Heart left ventricle (tissue), 13 donors: Measurements from ENCODE around the gene PTCD3.

Experiments used
- CTCF ChIP-seq, 12 donors: fragments of 200-600 bp; sonication (generic) in 4 of 12; IDR thresholded peaks; one replicate each; pipeline versions ENCODE4 v1.5.0 to v1.8.0; 2018 to 2022; ENCODE audit warnings: antibody characterized with exemption in 12 of 12, mild to moderate bottlenecking in 5 of 12
- POLR2A ChIP-seq, 2 donors: fragments of 450-650 bp; IDR thresholded peaks; one replicate each; pipeline ENCODE4 v1.6.1; 2017; ENCODE audit warnings: antibody characterized with exemption in 2 of 2, mild to moderate bottlenecking in 2 of 2, moderate library complexity in 2 of 2
- donor health status: ischemic (EF 13 %, LVEDD 7.1; RV severe dilation, severe dysfunction).
- donor health status: DM: no; HTN: yes; CAD: no.
- donor health status: DM: no; HTN: no; CAD: no.
- donor health status: ischemic (EF 25% LVEDD 6.9; RV normal size, moderate dysfunction).
- donor health status: ischemic (EF 25% LVEDD 5.7; RV mildly dilated, moderate dysfunction).
- donor health status: ischemic (EF 35%, LVEDD 5.7; RV mildly dilated, moderate dysfunction).
- donor health status: nonischemic (EF 11% LVEDD 7.7; RV severe dilation, severe dysfunction).
- donor health status: DM: yes; HTN: yes; CAD: no.
- donor health status: PGD.
- donor health status: ischemic (EF 29% LVEDD 5.4; RV normal size, mild dysfunction).
- donor health status: nonischemic (EF 23%, LVEDD 6.1; RV moderate dilation, normal function).

- TF ChIP-seq CTCF (IDR thresholded peaks at IDR 0.05) (no peak), POLR2A (IDR thresholded peaks at IDR 0.05) (no peak)
Measured at GRCh38 chr2:86066915-86067314, 39.1 kb upstream of the PTCD3 start.
